Caco-2 (cell line): Measurements from ENCODE around the gene NTN1. TPM values are rescaled to one million over a fixed set of nuclear protein-coding genes. Genes with fewer than 3 reads are reported as not detected.

Experiments
- BruUV-seq: library from RNA; stranded (reverse); fragments of 400-500 nt; replicated peaks from 2 replicates; lab custom pipeline; 2021; lab: Mats Ljungman, UMichigan
- CTCF ChIA-PET: fragments of 300-600 bp; sonication (Branson Sonifier 250); formaldehyde crosslinking; loops from one replicate; lab custom pipeline; 2022; ENCODE audit warnings: antibody characterized with exemption; lab: Charles Lee
- POLR2A ChIA-PET: fragments of 300-600 bp; sonication (Branson Sonifier 250); formaldehyde crosslinking; loops from one replicate; lab custom pipeline; 2022; ENCODE audit warnings: antibody characterized with exemption; lab: Charles Lee
- DNase-seq, 2 experiments: peaks; one replicate each; pipeline versions ENCODE4 v3.0.0 to v3.0.0-alpha.2; 2020 to 2022
- H3K27me3 ChIP-seq: replicated peaks from 2 replicates; pipeline ENCODE4 v1.6.0; 2011; ENCODE audit warnings: low read length; ENCODE audit not compliant: control insufficient read depth, insufficient read depth
- H3K36me3 ChIP-seq: 2 replicates; pipeline ENCODE4 v1.5.1; 2011; ENCODE audit warnings: low read length; ENCODE audit not compliant: control insufficient read depth, insufficient read depth
- H3K4me1 ChIP-seq: fragments of 250-450 bp; sonication (Bioruptor Pico); 2 replicates; pipeline ENCODE4 v1.5.1; 2020; ENCODE audit warnings: mild to moderate bottlenecking
- H3K4me3 ChIP-seq: 2 replicates; pipeline ENCODE4 v1.5.1; 2011; ENCODE audit warnings: low read depth, mild to moderate bottlenecking, control low read depth, low read length
- H3K9me3 ChIP-seq: fragments of 250-450 bp; sonication (Bioruptor Pico); 2 replicates; pipeline ENCODE4 v1.5.1; 2020; ENCODE audit warnings: mild to moderate bottlenecking, moderate library complexity
- H3K27ac Mint-ChIP-seq: one replicate; pipeline ENCODE4 v1.8.0; 2022; ENCODE audit warnings: mixed read lengths; ENCODE audit not compliant: unreplicated experiment
- H3K27me3 Mint-ChIP-seq: one replicate; pipeline ENCODE4 v1.8.0; 2022; ENCODE audit warnings: mixed read lengths; ENCODE audit not compliant: insufficient read depth, unreplicated experiment
- H3K36me3 Mint-ChIP-seq: one replicate; pipeline ENCODE4 v1.8.0; 2022; ENCODE audit warnings: mild to moderate bottlenecking, mixed read lengths; ENCODE audit not compliant: insufficient read depth, unreplicated experiment
- H3K4me1 Mint-ChIP-seq: one replicate; pipeline ENCODE4 v1.8.0; 2022; ENCODE audit warnings: low read depth, mixed read lengths; ENCODE audit not compliant: unreplicated experiment
- H3K4me3 Mint-ChIP-seq: one replicate; pipeline ENCODE4 v1.8.0; 2022; ENCODE audit warnings: mild to moderate bottlenecking, moderate library complexity, mixed read lengths; ENCODE audit not compliant: unreplicated experiment
- H3K9me3 Mint-ChIP-seq: one replicate; pipeline ENCODE4 v1.8.0; 2022; ENCODE audit warnings: mixed read lengths; ENCODE audit not compliant: unreplicated experiment
- intact Hi-C: fragments of 100-400 bp; cut with micrococcal nuclease; formaldehyde crosslinking; loops from one replicate; pipeline ENCODE4 v1.10.0; 2022; ENCODE audit not compliant: unreplicated experiment
- total RNA-seq: library from RNA; stranded (reverse); gene quantifications from 2 replicates; pipeline ENCODE4 v1.2.3, GENCODE V29; 2022
- TF ChIP-seq, protein P1 (sequence below), 2 experiments: fragments of 200-600 bp in 1 of 2; IDR thresholded peaks; 1 replicate in 1 of 2; 2 replicates in 1 of 2; pipeline versions ENCODE4 v1.5.1 to v1.8.0; 2011 to 2022; ENCODE audit warnings: antibody characterized with exemption in 1 of 2, control low read depth in 1 of 2, inconsistent platforms in 1 of 2, low read depth in 1 of 2, low read length in 1 of 2, mild to moderate bottlenecking in 1 of 2, moderate library complexity in 1 of 2; ENCODE audit not compliant: insufficient read depth in 1 of 2, severe bottlenecking in 1 of 2, unreplicated experiment in 1 of 2

Gene NTN1
- total RNA-seq, 1 experiment from 2014 or later, result 0.88 TPM

DNA sequence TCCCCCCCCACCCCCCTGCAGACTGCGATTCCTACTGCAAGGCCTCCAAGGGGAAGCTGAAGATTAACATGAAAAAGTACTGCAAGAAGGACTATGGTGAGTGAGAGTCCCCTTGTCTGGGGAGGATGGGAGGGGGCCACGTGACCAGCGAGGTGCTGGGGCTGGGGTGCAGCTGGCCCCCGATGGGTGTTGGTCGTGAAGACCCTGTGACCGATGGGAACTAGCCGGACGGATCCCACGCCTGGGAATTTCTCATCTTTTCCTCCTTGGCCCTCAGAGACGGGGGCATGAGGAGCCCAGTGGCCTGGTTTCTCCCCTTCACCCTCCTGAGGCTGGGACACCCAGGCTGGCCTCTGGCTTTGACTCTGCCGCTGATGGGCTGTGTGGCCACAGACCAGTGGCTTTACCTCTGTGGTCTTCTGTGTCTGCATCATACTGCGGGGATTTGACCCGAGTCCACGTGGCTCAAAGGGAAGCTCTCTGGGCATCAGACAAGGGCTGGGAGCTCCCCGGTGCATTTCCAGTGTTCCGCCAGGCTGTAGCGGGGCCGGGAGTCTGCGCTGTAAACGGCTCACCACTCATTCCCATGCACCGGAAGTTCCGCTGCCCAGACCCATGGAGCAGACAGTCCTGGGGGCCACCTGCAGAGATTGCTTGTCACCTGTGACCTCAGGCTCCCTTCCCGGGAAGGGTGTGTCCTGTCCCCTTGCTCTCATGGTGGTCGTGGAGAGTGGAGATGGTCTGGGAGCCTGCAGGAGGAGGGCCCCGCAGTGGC lies 200.0 kb downstream of the NTN1 start:
- H3K27me3 Mint-ChIP-seq, result no peaks in the 10 kb centered on the region
- no peaks in the 10 kb centered on the region for H3K4me1 Mint-ChIP-seq
- DNase-seq, result no peak
- Histone ChIP-seq H3K36me3 (no peaks in the 10 kb centered on the region), H3K9me3 (no peaks in the 10 kb centered on the region), H3K4me1 (no peaks in the 10 kb centered on the region), H3K4me3 (no peak overlapping the region), H3K27me3 (no peaks in the 10 kb centered on the region)
- TF ChIP-seq, protein P1, sequence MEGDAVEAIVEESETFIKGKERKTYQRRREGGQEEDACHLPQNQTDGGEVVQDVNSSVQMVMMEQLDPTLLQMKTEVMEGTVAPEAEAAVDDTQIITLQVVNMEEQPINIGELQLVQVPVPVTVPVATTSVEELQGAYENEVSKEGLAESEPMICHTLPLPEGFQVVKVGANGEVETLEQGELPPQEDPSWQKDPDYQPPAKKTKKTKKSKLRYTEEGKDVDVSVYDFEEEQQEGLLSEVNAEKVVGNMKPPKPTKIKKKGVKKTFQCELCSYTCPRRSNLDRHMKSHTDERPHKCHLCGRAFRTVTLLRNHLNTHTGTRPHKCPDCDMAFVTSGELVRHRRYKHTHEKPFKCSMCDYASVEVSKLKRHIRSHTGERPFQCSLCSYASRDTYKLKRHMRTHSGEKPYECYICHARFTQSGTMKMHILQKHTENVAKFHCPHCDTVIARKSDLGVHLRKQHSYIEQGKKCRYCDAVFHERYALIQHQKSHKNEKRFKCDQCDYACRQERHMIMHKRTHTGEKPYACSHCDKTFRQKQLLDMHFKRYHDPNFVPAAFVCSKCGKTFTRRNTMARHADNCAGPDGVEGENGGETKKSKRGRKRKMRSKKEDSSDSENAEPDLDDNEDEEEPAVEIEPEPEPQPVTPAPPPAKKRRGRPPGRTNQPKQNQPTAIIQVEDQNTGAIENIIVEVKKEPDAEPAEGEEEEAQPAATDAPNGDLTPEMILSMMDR (IDR thresholded peaks at IDR 0.05; ENCODE audit: insufficient read depth in 1 of 2, low read depth in 1 of 2, low read length in 1 of 2, severe bottlenecking in 1 of 2, unreplicated experiment in 1 of 2), result no peak
- H3K27ac Mint-ChIP-seq, result no peak overlapping the region
- no TSS peak for BruUV-seq
- no peak overlapping the region for H3K4me3 Mint-ChIP-seq
- POLR2A ChIA-PET, result no interaction called here
- intact Hi-C loops, result no loop called here
- CTCF ChIA-PET, result no interaction called here
- no peaks in the 10 kb centered on the region for H3K9me3 Mint-ChIP-seq
- H3K36me3 Mint-ChIP-seq, result peaks cover 5% of the 10 kb centered on the region

GRCh38 chr17:9221922-9222180 lies 200.5 kb downstream of the NTN1 start:
- H3K4me3 ChIP-seq, result no peak overlapping the region
- TF ChIP-seq, protein P1 (IDR thresholded peaks at IDR 0.05; ENCODE audit: insufficient read depth in 1 of 2, low read depth in 1 of 2, low read length in 1 of 2, severe bottlenecking in 1 of 2, unreplicated experiment in 1 of 2), result no peak
- H3K4me3 Mint-ChIP-seq, result no peak overlapping the region
- H3K4me1 ChIP-seq, result no peaks in the 10 kb centered on the region
- H3K27ac Mint-ChIP-seq, result no peak overlapping the region
- no peaks in the 10 kb centered on the region for H3K36me3 ChIP-seq
- H3K27me3 Mint-ChIP-seq, result no peaks in the 10 kb centered on the region
- CTCF ChIA-PET, result no interaction called here
- no peaks in the 10 kb centered on the region for H3K9me3 Mint-ChIP-seq
- no peaks in the 10 kb centered on the region for H3K4me1 Mint-ChIP-seq
- intact Hi-C loops, result no loop called here
- H3K9me3 ChIP-seq, result no peaks in the 10 kb centered on the region
- POLR2A ChIA-PET, result no interaction called here
- H3K36me3 Mint-ChIP-seq, result peaks cover 5% of the 10 kb centered on the region
- H3K27me3 ChIP-seq, result no peaks in the 10 kb centered on the region
- BruUV-seq, result no TSS peak
- DNase-seq, result no peak

- CTCF ChIA-PET, result interaction anchor here (0.6 kb wide), 1 partner anchor 221 kb away, joined by 7 read pairs; no protein-coding TSS in a partner anchor
Observed at GRCh38 chr17:9223531-9223930, 202.2 kb downstream of the NTN1 start.

More at GRCh38 chr17:9223531-9223930, 202.2 kb downstream of the NTN1 start:
- TF ChIP-seq, protein P1 (IDR thresholded peaks at IDR 0.05; ENCODE audit: insufficient read depth in 1 of 2, low read depth in 1 of 2, low read length in 1 of 2, severe bottlenecking in 1 of 2, unreplicated experiment in 1 of 2), result no peak
- no TSS peak for BruUV-seq
- H3K27me3 ChIP-seq, result no peaks in the 10 kb centered on the region
- no peaks in the 10 kb centered on the region for H3K4me1 Mint-ChIP-seq
- DNase-seq, result no peak
- H3K27ac Mint-ChIP-seq, result no peak overlapping the region
- H3K4me3 ChIP-seq, result no peak overlapping the region
- no peaks in the 10 kb centered on the region for H3K36me3 Mint-ChIP-seq
- H3K4me3 Mint-ChIP-seq, result no peak overlapping the region
- intact Hi-C loops, result no loop called here
- no peaks in the 10 kb centered on the region for H3K4me1 ChIP-seq
- no peaks in the 10 kb centered on the region for H3K36me3 ChIP-seq
- H3K27me3 Mint-ChIP-seq, result no peaks in the 10 kb centered on the region
- POLR2A ChIA-PET, result no interaction called here
- H3K9me3 Mint-ChIP-seq, result no peaks in the 10 kb centered on the region
- H3K9me3 ChIP-seq, result no peaks in the 10 kb centered on the region
